NCI-H446 (cell line): ENCODE measurements around the gene HOXC10.
A peak's percentile ranks its signal among the peaks of the same experiment; 100 is the strongest.

Source experiments
- DNase-seq, 2 experiments: peaks; one replicate each; lab custom pipeline; 2025; lab: John Stamatoyannopoulos, UW

The HOXC10 gene

GRCh38 chr12:53977596-53978445 is 7.1 kb upstream of the HOXC10 start:
- DNase-seq = no peak

- DNase-seq = no peak
These were observed 6.2 kb upstream of the HOXC10 start for GRCh38 chr12:53978477-53979356.

DNA sequence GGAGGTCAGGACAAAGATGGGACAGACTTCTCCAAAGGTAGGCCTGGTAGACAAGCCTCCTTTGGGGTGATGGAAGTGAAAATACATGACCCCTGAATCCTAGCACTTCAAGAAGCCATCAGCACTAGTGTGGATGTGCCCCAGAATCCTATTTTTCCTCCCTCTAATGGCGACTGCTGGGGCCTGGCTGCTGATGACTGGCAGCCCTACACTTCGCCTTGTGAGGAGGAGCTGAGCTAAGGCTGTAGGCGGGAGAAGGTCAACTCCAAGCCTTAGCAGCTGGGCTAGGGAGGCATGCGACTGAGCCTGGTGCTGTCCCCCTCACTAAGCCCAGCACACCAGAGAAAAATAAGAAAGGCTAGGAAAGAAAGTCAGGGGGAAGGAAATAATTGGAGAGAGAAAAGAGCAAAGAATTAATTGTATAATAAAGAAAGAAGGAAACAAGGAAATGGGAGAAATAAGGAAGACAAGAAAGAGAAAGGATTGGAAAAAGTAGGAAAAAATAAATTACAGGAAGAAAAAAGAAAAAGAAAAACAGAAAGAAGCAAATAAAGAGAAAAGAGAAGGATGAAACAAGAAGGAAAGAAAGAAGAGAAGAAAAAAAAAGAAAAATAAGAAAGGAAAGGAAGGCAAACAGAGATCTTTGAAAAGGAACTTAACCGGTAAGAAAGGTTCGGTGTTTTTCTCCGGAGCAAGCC is 4.7 kb upstream of the HOXC10 start:
- DNase-seq = no peak

- DNase-seq = no peak
These were observed 4.0 kb upstream of the HOXC10 start for GRCh38 chr12:53980802-53981496.

GRCh38 chr12:53981634-53982565 is 3.0 kb upstream of the HOXC10 start:
- no peak for DNase-seq

GRCh38 chr12:53982648-53983567 is 2.0 kb upstream of the HOXC10 start:
- no peak for DNase-seq

DNA sequence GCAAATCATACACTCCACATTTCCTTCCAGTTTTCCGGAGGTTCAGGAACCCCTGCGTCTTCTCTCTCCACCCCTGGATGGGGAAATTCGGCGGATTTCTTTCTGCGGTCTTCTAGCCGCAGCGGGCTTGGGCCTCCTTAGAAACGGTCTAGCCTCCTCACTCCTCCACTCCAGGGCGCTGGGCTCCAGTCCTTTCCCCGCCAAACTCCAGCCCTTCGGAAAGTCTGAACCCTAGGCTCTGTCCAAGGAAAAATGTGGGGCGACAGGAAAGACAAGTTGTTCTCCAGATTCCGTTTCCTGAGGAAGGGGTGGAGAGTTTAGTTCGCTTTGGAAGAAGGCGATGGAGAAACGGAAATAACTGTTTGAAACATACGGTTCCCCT is 1.4 kb upstream of the HOXC10 start:
- no peak for DNase-seq

GRCh38 chr12:53983950-53984572 is 885 bp upstream of the HOXC10 start:
- DNase-seq = no peak

GRCh38 chr12:53985692-53985993 is 697 bp downstream of the HOXC10 start:
- no peak for DNase-seq

GRCh38 chr12:53985994-53986685 is 1.2 kb downstream of the HOXC10 start:
- DNase-seq = no peak

DNA sequence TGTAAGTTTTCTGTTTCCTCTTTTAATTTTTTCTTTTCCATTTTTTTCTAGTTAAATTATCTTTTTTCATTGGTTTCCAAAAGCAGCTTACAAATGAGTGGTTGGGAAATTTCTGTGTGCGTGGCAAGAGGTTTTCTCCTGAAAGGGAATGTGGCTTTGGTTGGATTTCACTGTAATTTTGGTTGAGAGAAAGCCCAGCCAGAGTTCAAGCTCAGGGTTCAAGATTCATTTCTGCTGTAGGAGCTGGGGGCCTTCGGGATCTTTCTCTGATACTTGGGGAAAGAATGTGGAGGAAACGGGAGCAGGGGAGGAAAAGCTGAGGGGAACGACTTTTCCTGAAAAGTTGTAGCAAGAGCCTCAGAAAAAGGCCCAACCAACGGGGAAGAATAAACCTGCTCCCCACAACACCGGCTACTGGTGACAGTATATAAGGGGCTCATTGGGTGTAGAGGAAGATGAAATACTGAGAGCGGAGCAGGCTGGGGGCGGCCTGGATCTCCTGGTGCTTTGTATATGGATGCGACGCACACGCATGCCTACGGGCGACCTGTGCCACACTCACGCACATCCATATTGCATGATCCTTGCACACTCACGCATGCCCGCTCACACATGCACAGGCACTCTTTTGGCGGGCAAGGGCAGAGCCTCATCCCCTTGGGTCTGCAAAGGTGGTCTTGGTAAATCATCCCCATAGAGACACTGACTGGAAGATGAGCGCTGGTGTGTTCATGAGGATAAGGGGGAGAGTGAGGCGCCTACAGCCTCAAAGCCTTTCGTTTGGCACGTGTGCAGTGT is 1.9 kb downstream of the HOXC10 start:
- no peak for DNase-seq

- no peak for DNase-seq
These were observed 2.9 kb downstream of the HOXC10 start for GRCh38 chr12:53987787-53988230.

DNA sequence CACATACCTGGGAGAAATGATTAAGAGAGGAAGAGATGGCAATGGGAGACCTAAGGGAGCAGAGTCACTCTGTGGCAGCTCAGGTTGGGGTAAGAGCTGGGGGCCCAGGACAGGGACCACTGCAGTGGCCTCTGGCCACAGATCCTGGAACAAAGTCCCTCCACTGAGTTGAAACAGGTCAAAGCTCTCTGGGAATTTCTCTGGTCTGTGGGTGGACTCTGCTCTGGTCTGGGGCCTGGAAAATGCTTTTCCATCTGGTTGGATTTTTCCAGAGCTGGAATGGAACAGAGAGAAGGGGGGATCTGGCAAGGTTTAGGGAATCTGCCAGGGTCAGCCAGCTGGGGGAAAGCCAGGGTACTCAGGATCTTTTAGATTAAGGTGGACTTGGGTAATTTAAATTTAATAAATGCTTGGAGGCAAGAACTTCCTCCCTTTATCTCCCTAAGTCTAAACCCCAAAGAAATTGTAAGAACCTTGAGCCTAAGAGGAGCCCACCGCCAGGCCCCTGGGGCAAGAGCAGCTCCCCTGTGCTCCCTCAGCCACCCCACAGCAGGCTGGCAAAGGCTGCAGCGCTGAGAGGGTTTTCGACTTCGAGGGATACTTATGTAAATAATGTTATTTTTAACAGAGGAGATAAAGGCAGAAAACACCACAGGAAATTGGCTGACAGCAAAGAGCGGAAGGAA is 3.7 kb downstream of the HOXC10 start:
- no peak for DNase-seq

DNA sequence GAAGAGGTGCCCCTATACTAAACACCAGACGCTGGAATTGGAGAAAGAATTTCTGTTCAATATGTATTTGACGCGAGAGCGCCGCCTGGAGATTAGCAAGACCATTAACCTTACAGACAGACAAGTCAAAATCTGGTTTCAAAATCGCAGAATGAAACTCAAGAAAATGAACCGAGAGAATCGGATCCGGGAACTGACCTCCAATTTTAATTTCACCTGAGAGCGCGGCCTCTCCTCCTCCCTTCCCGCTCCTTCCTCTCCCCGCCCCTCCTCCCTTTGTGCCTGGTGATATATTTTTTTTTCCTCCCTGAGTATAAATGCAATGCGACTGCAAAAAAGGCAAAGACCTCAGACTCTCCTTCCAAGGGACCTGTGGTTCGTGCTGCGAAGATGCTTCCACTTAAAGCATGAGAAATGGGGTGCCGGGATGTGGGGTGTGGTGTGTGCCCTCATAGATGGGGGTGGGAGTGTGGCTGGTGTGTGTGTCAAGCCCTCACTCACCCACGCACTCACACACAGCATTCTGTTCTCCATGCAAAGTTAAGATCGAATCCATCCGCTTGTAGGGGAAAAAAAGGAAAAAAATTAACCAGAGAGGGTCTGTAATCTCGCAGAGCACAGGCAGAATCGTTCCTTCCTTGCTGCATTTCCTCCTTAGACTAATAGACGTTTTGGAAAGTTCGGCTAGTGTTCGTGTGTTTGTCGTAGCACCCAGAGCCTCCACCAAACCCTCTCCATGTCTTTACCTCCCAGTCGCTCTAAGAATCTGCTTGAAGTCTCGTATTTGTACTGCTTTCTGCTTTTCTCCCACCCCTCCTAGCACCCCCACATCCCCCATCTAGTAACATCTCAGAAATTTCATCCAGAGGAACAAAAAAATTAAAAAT is 4.5 kb downstream of the HOXC10 start:
- DNase-seq = peak; percentile 35 to 48

- no peak for DNase-seq
These were observed 5.5 kb downstream of the HOXC10 start for GRCh38 chr12:53990311-53991076.
